GM23338 (cell line): ENCODE results near the gene SLC2A9. TPM values are rescaled to one million over a fixed set of nuclear protein-coding genes. Genes with fewer than 3 reads are reported as not detected.

Experiments used
- ATAC-seq: fragments of 200-7000 bp; cut with Tn5 transposase; 3 replicates; pipeline ENCODE4 v1.9.1; 2020
- DNase-seq: peaks from one replicate; pipeline ENCODE4 v3.0.0-alpha.2; 2015; ENCODE audit warnings: low spot score
- H2AFZ ChIP-seq: fragments of 200-600 bp; sonication (generic); 2 replicates; pipeline ENCODE4 v1.8.0; 2016; ENCODE audit warnings: antibody characterized with exemption, mild to moderate bottlenecking, moderate library complexity
- H3F3A ChIP-seq: fragments of 200-600 bp; sonication (generic); replicated peaks from 2 replicates; pipeline ENCODE4 v1.8.0; 2017; ENCODE audit warnings: antibody characterized with exemption, mixed run types, low read depth
- H3K27ac ChIP-seq: fragments of 200-600 bp; sonication (generic); 2 replicates; pipeline ENCODE4 v1.6.1; 2016; ENCODE audit warnings: low read depth
- H3K27me3 ChIP-seq: fragments of 200-600 bp; sonication (generic); 2 replicates; pipeline ENCODE4 v1.8.0; 2016; ENCODE audit warnings: mild to moderate bottlenecking, mixed run types, moderate library complexity; ENCODE audit not compliant: insufficient read depth
- H3K36me3 ChIP-seq: fragments of 200-600 bp; sonication (generic); 2 replicates; pipeline ENCODE4 v1.8.0; 2016; ENCODE audit warnings: mild to moderate bottlenecking; ENCODE audit not compliant: insufficient read depth
- H3K4me1 ChIP-seq: fragments of 200-600 bp; sonication (generic); 2 replicates; pipeline ENCODE4 v1.8.0; 2016; ENCODE audit warnings: mild to moderate bottlenecking, moderate library complexity; ENCODE audit not compliant: insufficient read depth
- H3K4me2 ChIP-seq: fragments of 200-600 bp; sonication (generic); 2 replicates; pipeline ENCODE4 v1.7.1; 2017; ENCODE audit warnings: mixed run types
- H3K4me3 ChIP-seq: fragments of 200-600 bp; sonication (generic); 2 replicates; pipeline ENCODE4 v1.6.1; 2016; ENCODE audit warnings: mixed run types
- H3K79me2 ChIP-seq: fragments of 200-600 bp; sonication (generic); replicated peaks from 2 replicates; pipeline ENCODE4 v1.8.0; 2017; ENCODE audit warnings: mild to moderate bottlenecking; ENCODE audit not compliant: insufficient read depth
- H3K9me2 ChIP-seq: fragments of 200-600 bp; sonication (generic); 2 replicates; pipeline ENCODE4 v1.8.0; 2017; ENCODE audit not compliant: insufficient read depth
- H4K20me1 ChIP-seq: fragments of 200-600 bp; sonication (generic); replicated peaks from 2 replicates; pipeline ENCODE4 v1.8.0; 2017; ENCODE audit warnings: mild to moderate bottlenecking; ENCODE audit not compliant: insufficient read depth
- H3K27ac Mint-ChIP-seq: 2 replicates; pipeline ENCODE4 v1.8.0; 2020; ENCODE audit warnings: inconsistent platforms, mild to moderate bottlenecking, moderate library complexity, mixed read lengths
- H3K27me3 Mint-ChIP-seq: 3 replicates; pipeline ENCODE4 v1.8.0; 2022; ENCODE audit warnings: low read depth, mild to moderate bottlenecking, moderate library complexity, mixed read lengths, inconsistent platforms; ENCODE audit not compliant: insufficient read depth, poor library complexity
- H3K36me3 Mint-ChIP-seq: 3 replicates; pipeline ENCODE4 v1.8.0; 2021; ENCODE audit warnings: low read depth, mild to moderate bottlenecking, inconsistent platforms, moderate library complexity, mixed read lengths
- H3K4me1 Mint-ChIP-seq: 3 replicates; pipeline ENCODE4 v1.8.0; 2020; ENCODE audit warnings: mild to moderate bottlenecking, inconsistent platforms, mixed read lengths
- H3K4me3 Mint-ChIP-seq: 3 replicates; pipeline ENCODE4 v1.8.0; 2021; ENCODE audit warnings: moderate library complexity, mild to moderate bottlenecking, inconsistent platforms, mixed read lengths
- H3K9me3 Mint-ChIP-seq: 3 replicates; pipeline ENCODE4 v1.8.0; 2020; ENCODE audit warnings: moderate library complexity, mild to moderate bottlenecking, inconsistent platforms, mixed read lengths
- CREB1 ChIP-seq: fragments of 250-450 bp; sonication (Bioruptor Pico); IDR thresholded peaks from 2 replicates; pipeline ENCODE4 v1.5.0; 2020; ENCODE audit warnings: low read depth, mild to moderate bottlenecking, moderate library complexity
- CTCF ChIP-seq, 2 experiments: fragments of 200-600 bp in 1 of 2; sonication (generic) in 1 of 2; conservative IDR thresholded peaks; 2 replicates each; pipeline versions ENCODE4 v1.5.1 to v1.6.1; 2016 to 2017; ENCODE audit warnings: antibody characterized with exemption in 2 of 2, low read depth in 2 of 2, mild to moderate bottlenecking in 2 of 2, moderate library complexity in 1 of 2
- EZH2 ChIP-seq: fragments of 200-600 bp; sonication (generic); IDR thresholded peaks from one replicate; pipeline ENCODE4 v1.8.0; 2017; ENCODE audit warnings: antibody characterized with exemption, mild to moderate bottlenecking, low read depth; ENCODE audit not compliant: unreplicated experiment
- JUNB ChIP-seq: IDR thresholded peaks from one replicate; pipeline ENCODE4 v1.6.1; 2016; ENCODE audit warnings: antibody characterized with exemption; ENCODE audit not compliant: unreplicated experiment
- NANOG ChIP-seq: IDR thresholded peaks from 2 replicates; pipeline ENCODE4 v1.6.1; 2016; ENCODE audit warnings: antibody characterized with exemption, borderline replicate concordance
- POLR2AphosphoS5 ChIP-seq: IDR thresholded peaks from 2 replicates; pipeline ENCODE4 v1.6.1; 2016; ENCODE audit warnings: antibody characterized with exemption, low read depth
- REST ChIP-seq: IDR thresholded peaks from one replicate; pipeline ENCODE4 v1.6.1; 2018; ENCODE audit warnings: antibody characterized with exemption; ENCODE audit not compliant: unreplicated experiment
- STAT1 ChIP-seq: IDR thresholded peaks from one replicate; pipeline ENCODE4 v1.6.1; 2016; ENCODE audit warnings: antibody characterized with exemption; ENCODE audit not compliant: unreplicated experiment
- ZNF331 ChIP-seq: fragments of 250-450 bp; sonication (Bioruptor Pico); IDR thresholded peaks from 2 replicates; pipeline ENCODE4 v1.5.0; 2020; ENCODE audit warnings: low read depth, mild to moderate bottlenecking, moderate library complexity
- ZNF462 ChIP-seq: fragments of 250-450 bp; sonication (Bioruptor Pico); IDR thresholded peaks from 2 replicates; pipeline ENCODE4 v1.5.0; 2020; ENCODE audit warnings: mild to moderate bottlenecking, moderate library complexity
- polyA plus RNA-seq: library from polyadenylated mRNA; unstranded; fragments of >200 nt; fragmentation: Nextera tagmentation; extraction: Ambion mirVana; gene quantifications from 2 replicates; pipeline ENCODE4 v1.2.1, GENCODE V29; 2016
- total RNA-seq: library from RNA; depleted of rRNA; stranded (reverse); fragments of >200 nt; shearing (Covaris generic); gene quantifications from 2 replicates; pipeline ENCODE4 v1.2.3, GENCODE V29; 2014

Gene SLC2A9
- total and polyA plus RNA-seq, 2 experiments from 2014 or later, result 0.21 to 0.40 TPM

GRCh38 chr4:10066206-10066605 is 44.9 kb upstream of the SLC2A9 start:
- no peaks in the 10 kb centered on the region for H3K36me3 ChIP-seq
- H3K4me1 ChIP-seq, result peaks cover 10% of the 10 kb centered on the region
- no peak for DNase-seq
- no peaks in the 10 kb centered on the region for H3K9me2 ChIP-seq
- H4K20me1 ChIP-seq, result no peaks in the 10 kb centered on the region; the same call in none of the 2 replicates
- H3F3A ChIP-seq, result no peaks in the 10 kb centered on the region
- Mint-ChIP-seq H3K4me3 (no peak overlapping the region), H3K9me3 (no peaks in the 10 kb centered on the region), H3K27ac (no peak overlapping the region), H3K27me3 (peaks cover 9% of the 10 kb centered on the region), H3K4me1 (peaks cover 19% of the 10 kb centered on the region), H3K36me3 (peaks cover 12% of the 10 kb centered on the region; the same call in 2 of the 3 replicates)
- TF ChIP-seq REST, result no peak
- TF ChIP-seq POLR2AphosphoS5, result no peak
- no peak for TF ChIP-seq STAT1
- no peak for TF ChIP-seq CTCF (conservative IDR thresholded peaks at IDR 0.05; ENCODE audit: low read depth in 2 of 2)
- no peak for TF ChIP-seq ZNF462
- no peak for TF ChIP-seq EZH2
- no peak for TF ChIP-seq ZNF331 (CRISPR knock-in tag)
- TF ChIP-seq CREB1 (CRISPR knock-in tag), result no peak
- no peak for TF ChIP-seq NANOG
- no peak for TF ChIP-seq JUNB
- no peak overlapping the region for H3K4me2 ChIP-seq
- ATAC-seq, result no peak
- no peak overlapping the region for H3K27ac ChIP-seq
- no peak overlapping the region for H2AFZ ChIP-seq
- no peak overlapping the region for H3K4me3 ChIP-seq
- no peaks in the 10 kb centered on the region for H3K79me2 ChIP-seq
- H3K27me3 ChIP-seq, result no peaks in the 10 kb centered on the region
